Measurements from ENCODE around the gene CENPT. TPM values are rescaled to one million over a fixed set of nuclear protein-coding genes. Genes with fewer than 3 reads are reported as not detected.

Gene CENPT
- total RNA-seq (10 to 100 TPM; 35.8 to 44.9 (median 42.0) TPM), polyA plus RNA-seq (10 to 100 TPM; 18.4 to 57.4 TPM)
- long read RNA-seq, donor 1, transcript CENPT-218 (12 exons, 2,133 nt), result major isoform, 106 of 380 reads
- long read RNA-seq, donor 1, transcript CENPT-233 (10 exons, 2,957 nt), result minor isoform, 5 of 380 reads
- long read RNA-seq, donor 1, partial matches to known transcripts, result 179 of 380 reads
- long read RNA-seq, donor 1, other reads (novel, unspliced or antisense), result 86 of 380 reads
- long read RNA-seq, donor 2, partial matches to known transcripts, result 19 of 23 reads
- long read RNA-seq, donor 2, other reads (novel, unspliced or antisense), result 0 of 23 reads
- long read RNA-seq, donor 3, transcript CENPT-218 (12 exons, 2,133 nt), result major isoform, 30 of 158 reads
- long read RNA-seq, donor 3, partial matches to known transcripts, result 72 of 158 reads
- long read RNA-seq, donor 3, other reads (novel, unspliced or antisense), result 55 of 158 reads

- H3K4me3 ChIP-seq, result peak within 1 kb of the TSS; percentile 93
- WGBS, 3 donors, result 0 to 1% (median 0%) methylated on average over 39 to 62 of the region's 62 CpGs
- no peaks in the 10 kb centered on the region for H3K27me3 ChIP-seq
- H3K36me3 ChIP-seq, result no peaks in the 10 kb centered on the region
- no peaks in the 10 kb centered on the region for H3K9me3 ChIP-seq
- TF ChIP-seq CTCF (IDR thresholded peaks at IDR 0.05) (no peak), POLR2A (IDR thresholded peaks at IDR 0.05) (no peak), EP300 (IDR thresholded peaks at IDR 0.05) (no peak)
- no peak for DNase-seq
- H3K4me1 ChIP-seq (ENCODE audit: insufficient read depth), result peaks cover 16% of the 10 kb centered on the region
- peak within 1 kb of the TSS; percentile 53 to 96 for H3K27ac ChIP-seq
- intact Hi-C loops (cut with DNase I), result no loop called here
Measured at GRCh38 chr16:67847064-67847861, at the start of gene CENPT. Gene CENPT, minus strand, starts transcription at chr16:67847693. Its CDS starts 13,834 bp downstream, at chr16:67833859.

GRCh38 chr16:67897231-67897630 lies 49.7 kb upstream of the CENPT start:
- Histone ChIP-seq H3K4me3 (no peak overlapping the region), H3K27ac (peak overlapping the region in 1 of 2 donors; percentile 66), H3K36me3 (no peaks in the 10 kb centered on the region), H3K4me1 (ENCODE audit: insufficient read depth) (peaks cover 16% of the 10 kb centered on the region), H3K27me3 (no peaks in the 10 kb centered on the region), H3K9me3 (no peaks in the 10 kb centered on the region)
- TF ChIP-seq POLR2A (IDR thresholded peaks at IDR 0.05) (no peak), CTCF (IDR thresholded peaks at IDR 0.05) (no peak), EP300 (IDR thresholded peaks at IDR 0.05) (no peak)
- WGBS, 3 donors, result 30 to 43% (median 35%) methylated on average over 3 of the region's 3 CpGs
- peak in 1 of 5 donors; percentile 53 for DNase-seq
- intact Hi-C loops (cut with DNase I), result no loop called here

- H3K27me3 ChIP-seq, result no peaks in the 10 kb centered on the region
- no peaks in the 10 kb centered on the region for H3K36me3 ChIP-seq
- peak overlapping the region; percentile 90 to 94 for H3K27ac ChIP-seq
- peaks cover 16% of the 10 kb centered on the region for H3K4me1 ChIP-seq (ENCODE audit: insufficient read depth)
- intact Hi-C loops (cut with DNase I), result no loop called here
- TF ChIP-seq CTCF (IDR thresholded peaks at IDR 0.05), result no peak
- no peak for TF ChIP-seq EP300 (IDR thresholded peaks at IDR 0.05)
- TF ChIP-seq POLR2A (IDR thresholded peaks at IDR 0.05), result no peak
- no peaks in the 10 kb centered on the region for H3K9me3 ChIP-seq
- WGBS, 3 donors, result 8 to 14% (median 10%) methylated on average over 14 of the region's 14 CpGs
- no peak for DNase-seq
- H3K4me3 ChIP-seq, result peak overlapping the region; percentile 89
Measured at GRCh38 chr16:67893743-67894399, 46.4 kb upstream of the CENPT start.

All from ovary (tissue), 10 donors.